Type B pancreatic cell (in vitro differentiated cells): ENCODE results near the gene TXNDC12. TPM values are rescaled to one million over a fixed set of nuclear protein-coding genes. Genes with fewer than 3 reads are reported as not detected.

ENCODE experiments used
- DNase-seq: peaks from one replicate; pipeline ENCODE4 v3.0.0; 2021; ENCODE audit warnings: mixed read lengths; ENCODE audit not compliant: unreplicated experiment; ENCODE audit errors: extremely low spot score
- H3K27ac Mint-ChIP-seq: 2 replicates; pipeline ENCODE4 v1.8.0; 2021; ENCODE audit warnings: mild to moderate bottlenecking, mixed read lengths
- H3K27me3 Mint-ChIP-seq: 2 replicates; pipeline ENCODE4 v1.8.0; 2021; ENCODE audit warnings: mixed read lengths
- H3K36me3 Mint-ChIP-seq: 2 replicates; pipeline ENCODE4 v1.8.0; 2021; ENCODE audit warnings: mixed read lengths
- H3K4me1 Mint-ChIP-seq: one replicate; pipeline ENCODE4 v1.8.0; 2021; ENCODE audit warnings: mixed read lengths; ENCODE audit not compliant: unreplicated experiment
- H3K4me3 Mint-ChIP-seq: 2 replicates; pipeline ENCODE4 v1.8.0; 2021; ENCODE audit warnings: mild to moderate bottlenecking, mixed read lengths
- H3K9me3 Mint-ChIP-seq: 2 replicates; pipeline ENCODE4 v1.8.0; 2021; ENCODE audit warnings: mixed read lengths
- total RNA-seq: library from RNA; stranded (reverse); gene quantifications from 2 replicates; pipeline ENCODE4 v1.2.1, GENCODE V29; 2021; ENCODE audit warnings: low replicate concordance
- TF ChIP-seq, protein P1 (sequence below): fragments of 200-600 bp; sonication (generic); conservative IDR thresholded peaks from 2 replicates; pipeline ENCODE4 v1.5.0; 2021; ENCODE audit warnings: antibody characterized with exemption, mild to moderate bottlenecking

The TXNDC12 gene
- total RNA-seq, 1 donor from 2014 or later, result 61.3 TPM

DNA sequence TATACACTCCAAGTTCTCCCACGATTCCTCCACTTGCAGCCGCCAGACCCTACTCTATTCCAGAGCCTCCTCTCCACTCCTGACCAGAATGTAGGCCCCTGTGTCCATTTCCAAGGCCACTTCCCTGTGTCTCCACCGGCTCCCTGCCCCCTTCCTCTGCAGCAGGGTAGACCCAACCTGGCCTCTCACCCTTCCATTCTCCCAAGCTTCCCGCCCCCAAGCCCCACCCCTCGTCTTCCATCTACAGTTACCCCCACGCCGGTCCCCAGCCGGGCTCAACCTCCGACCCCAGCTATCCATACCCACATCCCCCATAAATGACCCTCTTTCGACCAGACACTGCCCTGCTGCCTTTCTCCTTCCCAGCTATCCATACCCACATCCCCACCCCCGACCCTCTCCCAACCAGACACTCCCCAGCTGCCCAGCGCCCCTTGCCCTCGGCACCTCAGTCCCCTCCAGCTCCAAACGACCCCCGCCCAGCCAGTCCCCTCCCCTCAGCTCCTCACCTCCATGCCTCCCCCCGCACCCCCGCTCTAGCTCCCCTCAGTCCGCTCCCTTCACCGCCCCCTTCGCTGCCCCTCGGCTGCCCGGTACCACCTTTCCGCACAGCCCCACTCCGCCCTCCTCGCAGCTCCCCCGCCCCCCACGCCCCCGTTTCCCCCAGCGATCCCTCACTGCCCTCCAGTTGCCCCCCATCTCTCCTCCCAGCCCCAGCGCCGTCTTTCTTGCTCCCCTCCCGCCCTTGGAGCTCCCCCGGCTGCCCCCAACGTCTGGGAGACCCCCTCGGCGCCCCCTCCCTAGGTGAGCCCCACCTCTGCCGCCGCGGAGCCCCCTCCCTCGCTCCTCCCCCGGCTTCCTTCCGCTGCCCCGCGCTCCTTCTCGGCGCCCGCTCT is 65.2 kb downstream of the TXNDC12 start:
- no peak for DNase-seq
- Mint-ChIP-seq H3K27ac (no peak overlapping the region), H3K9me3 (peaks cover 4% of the 10 kb centered on the region), H3K27me3 (peaks cover 49% of the 10 kb centered on the region), H3K4me1 (peaks cover 6% of the 10 kb centered on the region), H3K4me3 (peak overlapping the region; percentile 80), H3K36me3 (peaks cover 5% of the 10 kb centered on the region)
- TF ChIP-seq, protein P1, sequence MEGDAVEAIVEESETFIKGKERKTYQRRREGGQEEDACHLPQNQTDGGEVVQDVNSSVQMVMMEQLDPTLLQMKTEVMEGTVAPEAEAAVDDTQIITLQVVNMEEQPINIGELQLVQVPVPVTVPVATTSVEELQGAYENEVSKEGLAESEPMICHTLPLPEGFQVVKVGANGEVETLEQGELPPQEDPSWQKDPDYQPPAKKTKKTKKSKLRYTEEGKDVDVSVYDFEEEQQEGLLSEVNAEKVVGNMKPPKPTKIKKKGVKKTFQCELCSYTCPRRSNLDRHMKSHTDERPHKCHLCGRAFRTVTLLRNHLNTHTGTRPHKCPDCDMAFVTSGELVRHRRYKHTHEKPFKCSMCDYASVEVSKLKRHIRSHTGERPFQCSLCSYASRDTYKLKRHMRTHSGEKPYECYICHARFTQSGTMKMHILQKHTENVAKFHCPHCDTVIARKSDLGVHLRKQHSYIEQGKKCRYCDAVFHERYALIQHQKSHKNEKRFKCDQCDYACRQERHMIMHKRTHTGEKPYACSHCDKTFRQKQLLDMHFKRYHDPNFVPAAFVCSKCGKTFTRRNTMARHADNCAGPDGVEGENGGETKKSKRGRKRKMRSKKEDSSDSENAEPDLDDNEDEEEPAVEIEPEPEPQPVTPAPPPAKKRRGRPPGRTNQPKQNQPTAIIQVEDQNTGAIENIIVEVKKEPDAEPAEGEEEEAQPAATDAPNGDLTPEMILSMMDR, result no peak

DNA sequence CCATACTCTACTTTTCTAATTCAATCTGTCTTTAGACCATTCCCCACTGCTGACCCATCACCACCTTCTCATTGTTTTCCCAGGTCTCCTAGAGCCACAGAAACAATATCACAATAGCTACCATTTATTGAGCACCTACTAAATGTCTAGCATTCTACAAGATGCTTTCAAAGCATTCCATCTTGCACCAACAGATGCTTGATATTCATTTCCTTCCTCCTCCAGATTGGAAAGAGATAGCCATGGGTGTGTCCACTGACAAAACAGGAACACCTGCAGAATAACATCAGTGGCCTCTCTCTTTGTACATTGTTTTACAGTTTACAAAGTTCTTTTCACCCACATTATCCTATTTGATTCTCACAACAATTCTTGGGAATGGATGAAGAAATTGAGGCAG is 66.7 kb downstream of the TXNDC12 start:
- TF ChIP-seq, protein P1, result no peak
- H3K9me3 Mint-ChIP-seq, result peaks cover 4% of the 10 kb centered on the region

DNA sequence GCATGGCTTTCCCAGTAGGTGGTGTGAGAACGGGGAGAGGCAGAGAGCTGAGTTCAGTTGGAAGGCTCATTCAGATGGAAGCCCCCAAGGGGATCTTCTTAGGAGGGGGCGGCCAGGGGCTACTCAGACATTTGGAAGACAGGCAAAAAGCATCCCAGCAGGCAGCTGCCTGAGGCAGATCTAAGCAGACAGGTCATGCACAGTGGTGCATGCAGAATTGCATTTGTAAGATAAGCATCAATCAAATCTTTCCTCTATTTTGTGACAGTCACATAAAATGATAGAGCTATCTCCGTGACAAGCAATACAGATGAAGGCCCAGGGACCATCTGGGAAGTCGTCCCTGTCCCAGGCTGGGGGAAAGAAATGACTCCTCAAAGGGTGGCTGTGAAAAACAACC is 68.3 kb downstream of the TXNDC12 start:
- TF ChIP-seq, protein P1, result no peak
- no peak for DNase-seq
- Mint-ChIP-seq H3K27me3 (peaks cover 28% of the 10 kb centered on the region), H3K4me3 (peak overlapping the region; percentile 26), H3K9me3 (peaks cover 4% of the 10 kb centered on the region), H3K36me3 (peaks cover 5% of the 10 kb centered on the region), H3K27ac (no peak overlapping the region), H3K4me1 (peaks cover 6% of the 10 kb centered on the region)

More for the DNA sequence above, 66.7 kb downstream of the TXNDC12 start:
- Mint-ChIP-seq H3K36me3 (peaks cover 5% of the 10 kb centered on the region), H3K4me1 (peaks cover 6% of the 10 kb centered on the region), H3K4me3 (peak overlapping the region; percentile 80), H3K27me3 (peaks cover 44% of the 10 kb centered on the region), H3K27ac (no peak overlapping the region)
- no peak for DNase-seq

DNA sequence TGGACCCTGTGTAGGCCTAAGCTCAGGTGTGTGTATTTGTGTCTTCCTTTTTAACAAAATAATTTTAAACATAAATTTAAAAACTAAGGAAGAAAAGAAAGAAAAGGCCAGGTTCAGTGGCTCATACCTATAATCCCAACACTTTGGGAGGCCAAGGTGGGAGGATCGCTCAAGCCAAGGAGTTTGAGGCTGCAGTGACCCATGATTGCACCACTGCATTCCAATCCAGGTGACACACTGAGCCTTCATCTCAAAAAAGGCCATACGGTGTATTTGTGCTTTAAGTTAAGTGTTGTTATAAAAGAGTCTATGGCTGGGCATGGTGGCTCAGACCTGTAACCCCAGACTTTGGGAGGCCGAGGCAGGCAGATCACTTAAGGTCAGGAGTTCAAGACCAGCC is 72.8 kb downstream of the TXNDC12 start:
- no peaks in the 10 kb centered on the region for H3K36me3 Mint-ChIP-seq
- H3K9me3 Mint-ChIP-seq, result no peaks in the 10 kb centered on the region
- H3K27ac Mint-ChIP-seq, result no peak overlapping the region
- peaks cover 7% of the 10 kb centered on the region for H3K4me1 Mint-ChIP-seq
- H3K4me3 Mint-ChIP-seq, result no peak overlapping the region
- DNase-seq, result no peak
- no peaks in the 10 kb centered on the region for H3K27me3 Mint-ChIP-seq
- TF ChIP-seq, protein P1, result no peak

DNA sequence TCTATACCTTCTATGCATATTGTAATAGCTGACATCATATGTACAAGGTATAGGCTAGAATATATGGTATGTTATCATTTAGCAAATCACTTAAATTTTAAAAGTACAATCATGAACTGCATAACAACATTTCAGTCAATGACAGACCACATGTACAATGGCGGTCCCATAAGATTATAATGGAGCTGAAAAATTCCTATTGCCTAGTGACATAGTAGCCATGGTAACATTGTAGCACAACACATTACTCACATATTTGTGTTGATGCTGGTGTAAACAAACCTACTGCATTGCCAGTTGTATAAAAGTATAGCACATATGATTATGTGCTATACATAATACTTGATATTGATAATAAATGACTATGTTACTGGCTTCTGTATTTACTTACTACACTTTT is 73.4 kb downstream of the TXNDC12 start:
- H3K9me3 Mint-ChIP-seq, result no peaks in the 10 kb centered on the region
- DNase-seq, result no peak
- no peaks in the 10 kb centered on the region for H3K36me3 Mint-ChIP-seq
- no peak overlapping the region for H3K27ac Mint-ChIP-seq
- H3K4me3 Mint-ChIP-seq, result no peak overlapping the region
- H3K4me1 Mint-ChIP-seq, result peaks cover 7% of the 10 kb centered on the region
- TF ChIP-seq, protein P1, result no peak
- H3K27me3 Mint-ChIP-seq, result no peaks in the 10 kb centered on the region
